Hematopoietic multipotent progenitor cell treated with erythropoietin and hydrocortisone succinate and interleukin-3 and kit ligand, for 8 days (in vitro differentiated cells): ENCODE data around the gene FATE1.

Source experiments
- DNase-seq: peaks from one replicate; pipeline ENCODE4 v3.0.0-alpha.2; 2015

Gene FATE1

DNA sequence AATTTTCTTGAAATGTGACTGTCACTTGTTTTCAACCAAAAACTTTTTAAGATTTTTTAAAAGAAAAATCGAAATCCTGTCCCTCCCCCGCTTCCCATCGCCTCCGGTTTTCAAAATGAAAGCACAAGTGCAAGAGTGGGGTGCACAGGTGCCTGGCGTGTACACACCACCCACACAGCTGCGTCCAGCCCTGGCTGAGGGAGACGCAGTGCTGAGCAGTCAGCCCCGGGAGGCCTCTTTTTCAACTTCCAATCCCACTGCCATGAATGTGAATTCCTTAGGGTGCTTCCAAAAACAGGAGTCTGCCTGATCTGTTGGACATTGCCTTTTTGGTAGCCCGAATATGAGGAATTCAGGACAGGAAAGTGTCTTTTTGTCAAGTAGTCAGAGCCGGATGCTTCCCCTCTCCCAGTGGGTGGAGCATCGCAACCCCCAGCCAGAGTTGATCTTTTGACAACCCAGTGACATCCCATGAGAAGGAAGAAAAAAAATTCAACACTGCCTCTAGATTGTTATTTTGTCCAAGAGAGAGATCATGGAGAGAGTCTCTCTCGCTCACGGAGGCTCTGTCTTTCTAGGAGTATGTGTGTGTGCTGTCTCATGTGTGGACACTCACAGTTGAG lies 11.7 kb upstream of the FATE1 start:
- no peak for DNase-seq

DNA sequence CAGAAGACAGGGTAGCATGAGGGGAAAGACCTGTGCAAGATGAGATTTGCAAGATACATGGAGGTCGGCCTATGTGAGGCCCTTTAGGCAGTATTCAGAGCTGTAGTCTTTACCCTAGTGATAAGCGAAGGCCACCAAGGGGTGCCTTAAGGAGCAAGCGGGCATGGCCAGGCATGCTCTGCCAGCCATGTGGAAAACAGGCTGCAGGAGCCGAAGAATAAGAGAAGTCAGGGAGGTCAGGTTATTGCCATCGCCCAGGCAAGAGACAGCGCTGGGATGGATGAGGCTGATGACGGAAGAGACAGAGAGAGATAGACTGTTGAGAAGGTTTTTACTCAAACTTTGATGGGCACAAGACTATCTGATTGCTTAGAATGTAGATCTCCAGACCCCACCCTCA lies 7.0 kb upstream of the FATE1 start:
- no peak for DNase-seq

DNA sequence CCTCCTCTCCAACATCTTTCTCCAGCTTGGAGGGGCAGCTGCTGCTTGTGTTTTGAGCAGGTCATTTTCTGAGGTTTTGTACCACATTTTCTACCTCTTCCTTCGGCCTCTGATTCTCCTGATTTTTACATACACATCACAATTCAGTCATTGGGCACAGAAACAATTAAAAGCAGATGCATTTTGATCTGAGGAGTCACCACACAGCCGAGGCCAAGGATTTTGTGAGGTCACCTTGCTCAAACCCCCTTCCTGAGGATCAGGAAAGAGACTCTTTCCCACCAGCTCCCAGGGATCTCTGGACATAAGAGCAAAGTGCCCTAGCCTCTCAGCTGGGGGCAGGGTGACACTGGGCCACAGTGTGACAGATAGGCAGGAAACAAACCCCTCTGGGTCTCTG lies 5.4 kb upstream of the FATE1 start:
- DNase-seq: no peak

DNA sequence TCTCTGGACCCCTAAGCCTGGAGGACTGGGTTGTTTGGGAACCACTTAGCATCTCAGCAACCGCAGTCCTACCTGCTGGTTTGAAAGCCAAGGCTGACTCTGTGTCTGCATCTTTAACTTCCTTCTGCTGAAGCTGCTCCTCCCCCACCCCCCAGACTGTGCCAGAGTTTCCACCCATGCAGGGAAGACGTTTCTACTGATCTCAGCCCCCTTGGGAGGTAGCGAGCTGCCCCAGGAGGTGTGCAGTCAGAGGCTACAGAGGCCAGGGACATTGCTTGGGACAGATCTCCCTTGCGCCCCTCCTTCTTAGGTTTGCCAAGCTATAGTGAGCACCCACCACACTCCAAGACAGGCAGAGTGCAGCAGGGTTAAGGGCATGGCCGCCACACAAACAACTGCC lies 4.7 kb upstream of the FATE1 start:
- DNase-seq: no peak

DNA sequence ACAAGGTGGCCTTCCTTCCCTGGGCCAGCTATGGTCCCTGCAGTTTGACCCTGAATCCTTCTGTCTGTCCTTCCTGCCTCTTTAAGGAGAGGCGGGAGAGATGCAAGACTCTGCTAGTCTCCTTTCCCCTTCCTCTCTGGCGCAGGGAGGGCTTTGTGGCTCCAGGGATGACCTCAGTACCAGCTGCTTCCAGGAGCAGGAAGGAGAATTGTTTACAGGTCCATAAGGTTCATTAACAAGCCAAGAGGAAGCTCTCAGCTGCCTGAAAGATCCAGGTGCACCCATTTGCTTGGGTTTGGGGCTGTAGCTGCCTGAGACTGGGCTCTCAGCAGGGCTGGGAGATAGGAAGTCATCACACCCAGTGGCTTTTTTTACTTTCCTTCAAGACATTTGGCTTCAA lies 4.0 kb upstream of the FATE1 start:
- no peak for DNase-seq

DNA sequence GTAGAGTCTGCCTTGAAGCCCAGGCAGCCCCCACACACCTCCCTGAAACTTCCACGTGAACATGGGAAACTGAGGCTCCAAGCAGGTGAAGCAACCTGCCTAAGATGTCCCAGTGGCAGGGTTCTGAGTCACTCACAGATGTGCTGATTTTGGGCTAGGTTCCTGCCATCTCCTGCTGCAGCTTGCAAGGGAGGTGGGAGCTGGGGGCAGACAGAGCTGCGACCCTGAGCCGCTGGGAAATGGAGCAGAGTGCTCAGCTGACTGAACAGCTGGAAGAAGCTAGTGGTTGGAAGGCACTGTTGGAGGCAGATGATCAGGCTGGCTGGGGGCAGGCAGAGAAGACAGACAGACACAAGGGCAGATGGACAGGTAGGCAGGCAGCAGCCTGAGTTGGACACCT lies 3.6 kb upstream of the FATE1 start:
- DNase-seq: no peak

DNA sequence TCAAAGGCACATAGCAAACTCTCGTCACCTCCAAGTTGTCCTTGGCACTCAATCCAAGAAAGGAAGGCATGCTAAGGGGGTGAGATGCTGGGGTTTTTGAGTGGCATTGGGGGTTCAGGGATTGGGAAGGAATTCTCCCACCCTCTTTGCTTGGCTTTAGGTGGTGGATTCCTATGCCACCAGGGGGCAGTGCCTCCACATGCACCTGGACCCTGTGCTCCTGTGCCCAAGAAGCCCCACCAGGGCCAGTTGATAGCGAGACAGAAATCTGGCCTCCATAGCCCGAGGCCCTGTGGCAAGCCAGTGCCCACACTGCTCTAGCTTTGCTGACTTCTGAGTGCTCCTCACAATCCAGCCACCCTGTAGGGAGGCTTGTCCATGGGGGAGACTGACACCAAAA lies 2.0 kb upstream of the FATE1 start:
- DNase-seq: peak; percentile 20

DNA sequence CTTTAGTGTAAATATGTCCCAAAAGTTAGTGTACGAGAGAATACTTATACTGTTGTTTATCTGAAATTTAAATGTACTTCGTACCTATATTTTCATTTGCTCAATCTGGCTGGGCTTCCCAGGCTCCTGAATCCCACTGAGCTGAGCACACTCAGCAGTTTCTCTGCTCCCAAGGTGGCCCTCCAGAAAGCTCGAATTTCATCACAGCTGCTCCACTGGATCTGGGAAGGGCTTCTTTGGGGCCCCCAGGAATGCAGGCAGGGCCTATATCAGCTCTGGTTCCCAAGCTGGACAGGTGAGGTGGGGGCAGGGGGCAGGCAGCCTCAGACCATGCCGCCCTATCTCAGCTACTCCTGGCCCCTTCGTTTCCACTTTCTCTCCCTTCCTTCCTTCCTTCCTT lies 1.5 kb upstream of the FATE1 start:
- DNase-seq: no peak

DNA sequence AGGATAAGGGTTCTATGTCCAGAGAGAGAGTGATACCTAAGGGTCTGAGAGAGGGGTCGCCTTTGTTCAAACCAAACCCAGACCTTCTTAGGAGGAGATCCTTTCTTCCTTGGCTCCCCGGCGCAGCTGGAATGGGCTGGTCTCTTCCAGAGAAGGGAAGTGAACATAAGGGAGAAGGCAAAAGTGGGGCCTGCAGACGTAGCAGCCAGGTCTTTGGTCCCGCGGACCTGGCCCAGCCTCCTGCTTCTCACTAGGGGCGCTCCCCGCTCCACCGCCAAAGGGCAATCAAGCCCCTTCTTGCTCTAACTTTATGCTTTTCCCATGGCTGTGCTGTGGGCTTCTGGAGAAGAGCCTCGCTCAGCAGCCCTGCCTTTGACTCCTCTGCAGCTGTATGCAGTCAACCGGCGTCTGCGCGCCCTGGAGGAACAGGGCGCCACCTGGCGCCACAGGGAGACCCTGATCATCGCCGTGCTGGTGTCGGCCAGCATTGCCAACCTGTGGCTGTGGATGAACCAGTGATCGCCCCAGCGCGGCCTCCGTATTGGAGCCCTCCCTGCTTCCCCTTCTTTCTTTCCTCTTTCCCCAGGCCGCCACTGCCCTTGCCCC lies 6.5 kb downstream of the FATE1 start:
- no peak for DNase-seq

DNA sequence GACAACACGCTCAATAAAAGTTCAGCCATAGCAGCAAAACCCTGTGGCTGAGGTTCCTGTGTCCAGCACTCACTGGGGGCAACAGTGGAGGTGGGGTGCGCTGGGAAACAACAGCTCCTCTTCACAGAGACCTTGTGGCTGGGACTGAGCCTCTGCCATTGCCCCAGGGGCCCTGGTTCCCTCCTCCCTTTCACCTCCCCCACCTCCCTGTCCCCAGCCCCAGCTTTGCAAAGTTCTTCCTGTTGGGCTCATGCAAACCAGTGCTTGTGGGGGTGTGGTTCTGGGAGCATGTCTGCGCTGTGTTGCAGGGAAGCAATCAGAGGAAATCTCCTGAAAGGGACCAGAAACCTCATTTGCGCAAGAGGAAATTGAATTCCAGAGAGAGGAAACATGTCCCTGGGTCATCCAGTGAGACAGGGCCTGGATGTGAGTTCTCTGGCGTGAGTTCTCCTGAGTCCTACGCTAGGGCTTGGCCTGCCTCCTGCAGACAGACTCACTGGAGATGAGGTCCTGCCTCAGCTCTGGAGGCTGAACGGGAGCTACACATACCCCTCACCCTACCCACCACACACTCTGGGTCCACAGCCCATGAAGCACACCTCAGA lies 7.4 kb downstream of the FATE1 start:
- no peak for DNase-seq

DNA sequence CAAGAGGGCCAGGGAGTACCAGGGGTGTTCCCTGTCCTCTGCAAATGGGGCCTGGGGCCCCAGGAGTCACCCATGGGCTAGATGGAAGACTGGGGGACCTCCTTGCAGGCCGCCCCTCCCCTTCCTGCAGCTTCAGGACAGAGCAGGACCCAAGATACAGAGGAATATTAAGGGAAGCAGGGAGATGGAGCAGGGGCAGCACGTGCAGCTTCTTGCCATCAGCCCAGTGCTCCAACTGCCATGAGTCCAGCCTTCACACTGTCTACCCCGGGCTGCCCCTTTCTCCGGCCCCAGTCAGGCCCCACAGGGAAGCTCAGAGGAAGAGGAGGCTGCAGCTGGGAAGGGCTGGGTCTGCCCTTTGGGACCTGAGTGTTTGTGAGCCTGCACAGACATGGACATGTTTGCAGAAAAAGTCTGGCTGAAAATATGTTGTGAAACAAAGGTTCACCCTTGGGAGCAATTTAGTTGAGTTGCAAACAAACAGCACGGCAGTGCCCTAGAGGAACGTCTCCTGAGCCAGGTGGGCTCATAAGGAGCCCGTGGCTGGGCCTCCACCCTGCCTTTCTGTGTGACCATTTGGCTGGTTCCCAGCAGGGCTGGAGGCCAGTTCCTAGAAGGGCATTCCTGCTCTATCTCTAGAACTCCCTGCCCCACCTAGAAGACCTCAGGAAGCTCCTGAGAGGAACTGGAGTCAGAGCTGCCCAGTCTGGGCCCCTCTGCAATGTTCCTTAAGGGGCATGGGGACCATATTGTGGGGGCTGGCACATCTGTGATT lies 8.9 kb downstream of the FATE1 start:
- DNase-seq: no peak

DNA sequence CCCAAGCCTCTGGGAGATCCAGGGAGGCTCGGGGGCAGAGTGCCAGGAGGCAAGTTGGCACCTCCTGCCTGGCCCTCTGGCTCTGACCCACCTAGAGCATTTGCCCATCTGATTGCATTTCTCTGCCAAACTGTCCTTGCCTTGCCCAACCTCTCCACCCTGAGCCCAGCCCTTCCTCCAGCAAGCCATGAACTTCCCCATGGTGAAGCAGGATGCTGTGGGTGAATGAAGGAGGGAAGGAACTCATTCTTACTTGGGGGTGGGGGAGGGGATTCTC lies 9.4 kb downstream of the FATE1 start:
- no peak for DNase-seq

DNA sequence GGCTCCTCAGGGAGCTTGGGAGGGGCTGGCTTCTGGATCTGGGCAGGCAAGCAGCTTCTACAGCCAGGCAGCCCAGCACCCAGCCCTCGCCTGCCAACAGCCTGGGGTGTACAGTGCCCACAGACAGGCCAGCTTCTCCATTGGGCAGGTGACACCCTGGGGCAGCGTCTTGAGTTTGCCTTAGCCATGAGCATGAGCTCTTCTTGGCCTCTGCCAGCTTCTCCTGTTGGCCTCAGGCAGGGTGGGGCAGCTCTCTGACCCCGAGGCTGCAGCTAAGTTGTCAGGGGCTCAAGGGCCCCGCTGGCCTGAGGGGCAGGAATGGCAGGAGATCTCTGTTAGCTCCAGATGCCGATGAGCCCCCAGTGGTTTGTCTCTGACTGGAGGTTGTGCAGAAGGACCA lies 10.9 kb downstream of the FATE1 start:
- no peak for DNase-seq

DNA sequence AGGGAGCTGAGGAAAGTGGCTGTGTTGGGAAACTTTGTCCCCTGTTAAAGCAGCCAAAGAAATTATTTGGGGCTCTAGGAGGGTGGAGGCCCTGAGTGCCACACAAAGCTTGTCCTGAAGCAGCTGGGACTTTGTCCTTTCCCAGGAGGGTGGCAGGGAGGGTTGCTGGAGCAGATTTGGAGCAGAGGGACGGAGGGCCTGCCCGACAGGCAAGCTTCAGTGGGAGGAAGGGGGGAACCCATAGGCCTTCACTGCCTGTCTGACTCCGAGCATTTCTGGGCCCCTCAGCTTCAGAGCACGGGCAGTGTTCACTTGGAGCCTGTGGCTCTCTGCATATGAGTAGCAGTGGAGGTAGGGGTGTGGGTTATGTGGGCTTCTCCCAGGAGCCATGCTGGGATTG lies 11.5 kb downstream of the FATE1 start:
- DNase-seq: no peak

DNA sequence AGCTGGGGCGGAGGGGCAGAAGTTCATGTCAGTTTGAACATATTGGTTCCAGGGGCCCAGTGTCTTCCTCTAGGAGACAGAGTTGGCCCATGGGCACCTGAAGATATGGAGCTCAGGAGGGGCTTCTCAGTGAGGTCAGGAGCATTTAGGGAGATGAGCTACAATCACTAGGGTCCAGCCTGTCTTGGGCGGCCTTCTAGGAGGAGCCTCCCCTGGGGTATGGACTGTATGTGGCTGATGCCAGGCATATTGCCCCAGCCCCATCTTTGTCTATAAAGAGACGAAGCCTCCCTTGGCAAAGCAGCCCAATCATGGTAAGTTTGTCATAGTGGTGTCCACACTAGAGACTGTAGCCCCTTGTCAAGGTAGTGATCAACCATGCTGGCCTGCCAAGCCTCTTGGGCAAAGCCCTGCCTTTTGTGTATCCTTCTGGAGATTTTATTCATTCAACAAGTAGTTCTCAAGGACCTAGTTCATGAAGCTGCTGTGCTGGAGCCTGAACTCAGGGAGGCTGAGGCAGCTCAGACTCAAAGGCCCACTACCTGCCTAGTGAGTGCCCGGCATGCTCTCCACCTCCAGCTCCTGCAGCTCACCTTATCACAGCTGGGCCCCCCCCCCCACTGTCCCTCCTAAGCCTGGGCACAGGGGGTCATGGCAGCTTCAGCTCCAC lies 13.4 kb downstream of the FATE1 start:
- no peak for DNase-seq

DNA sequence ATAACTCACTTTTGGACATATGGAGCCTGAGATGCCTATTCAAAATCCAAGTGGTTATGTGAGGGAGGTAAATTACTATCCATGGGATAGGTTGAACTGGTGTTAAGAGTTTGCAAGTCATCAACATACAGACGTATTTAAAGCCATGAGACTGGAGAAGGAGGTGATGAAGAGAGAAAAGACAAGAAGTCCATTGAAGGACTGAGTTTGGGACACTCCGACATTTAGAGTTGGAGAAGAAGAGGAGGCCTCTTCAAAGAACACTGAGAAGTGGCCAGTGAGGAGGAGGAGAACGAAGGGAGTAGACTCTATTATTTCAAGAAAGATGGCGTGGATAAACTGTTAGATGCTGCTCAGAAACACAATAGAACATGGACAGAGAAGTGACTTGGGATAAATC lies 18.6 kb downstream of the FATE1 start, which contains the start of gene CNGA2:
Gene CNGA2, plus strand, starts transcription at position 301 of the 400 bp plus-strand sequence. CDS start 3,738 bp downstream, outside the sequence.
- DNase-seq: no peak

DNA sequence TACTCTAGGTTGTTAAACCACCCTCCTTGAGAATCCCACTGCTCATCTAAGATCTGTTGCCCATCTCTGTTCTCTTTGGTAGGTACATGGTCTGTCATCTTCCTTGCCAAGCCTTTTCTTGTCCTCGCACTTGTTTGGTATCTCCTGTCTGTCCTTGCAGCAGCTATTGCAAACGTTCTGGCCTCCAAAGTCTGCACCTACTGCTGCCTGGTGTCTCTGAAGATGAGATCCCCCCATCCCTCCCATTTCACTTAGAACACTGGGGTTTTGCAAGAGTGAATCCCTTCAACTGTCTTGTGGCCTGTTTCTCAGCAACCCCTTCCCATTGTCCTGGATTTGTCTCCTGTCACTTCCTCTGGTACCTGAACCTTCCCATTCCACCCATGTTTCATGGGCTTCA lies 19.4 kb downstream of the FATE1 start:
- no peak for DNase-seq

DNA sequence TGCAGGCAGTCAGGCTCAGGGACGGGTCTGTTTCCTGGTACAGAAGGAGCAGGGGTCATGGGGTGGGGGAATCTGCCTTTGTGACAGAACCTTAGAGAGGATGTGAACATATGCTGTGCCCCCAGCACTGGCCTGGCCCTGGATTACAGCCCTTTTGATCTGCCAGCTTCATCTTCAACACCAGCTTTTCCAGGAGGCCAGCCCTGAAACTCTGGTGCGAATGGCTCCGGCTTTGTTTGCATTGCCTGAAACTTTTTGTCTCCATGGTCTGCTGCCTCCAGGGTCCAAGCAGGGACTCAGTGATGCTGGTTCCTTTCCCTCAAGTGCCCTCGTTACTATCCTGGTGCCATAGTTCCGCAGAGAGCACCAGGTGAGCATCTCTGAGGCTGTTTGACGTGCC lies 20.9 kb downstream of the FATE1 start:
- DNase-seq: no peak

DNA sequence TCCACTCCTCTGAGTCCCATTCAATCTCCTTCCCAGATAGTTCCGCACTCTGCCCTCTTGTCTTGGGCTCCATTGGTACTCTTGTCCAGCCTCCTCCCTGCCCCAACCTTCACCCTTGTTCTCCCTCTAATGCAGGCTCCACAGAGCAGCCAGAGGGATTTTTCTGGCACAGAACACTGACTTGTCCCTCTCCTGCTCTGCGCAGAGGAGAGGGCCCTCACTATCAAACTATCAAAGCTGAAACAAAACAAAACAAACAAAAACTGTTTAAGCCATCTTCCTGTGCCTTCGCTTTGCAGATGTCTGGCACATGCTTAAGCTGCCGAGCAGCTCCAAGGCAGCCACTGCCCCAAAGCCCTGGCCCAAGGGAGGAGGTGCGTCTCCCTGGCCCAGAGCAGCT lies 21.7 kb downstream of the FATE1 start:
- DNase-seq: no peak

DNA sequence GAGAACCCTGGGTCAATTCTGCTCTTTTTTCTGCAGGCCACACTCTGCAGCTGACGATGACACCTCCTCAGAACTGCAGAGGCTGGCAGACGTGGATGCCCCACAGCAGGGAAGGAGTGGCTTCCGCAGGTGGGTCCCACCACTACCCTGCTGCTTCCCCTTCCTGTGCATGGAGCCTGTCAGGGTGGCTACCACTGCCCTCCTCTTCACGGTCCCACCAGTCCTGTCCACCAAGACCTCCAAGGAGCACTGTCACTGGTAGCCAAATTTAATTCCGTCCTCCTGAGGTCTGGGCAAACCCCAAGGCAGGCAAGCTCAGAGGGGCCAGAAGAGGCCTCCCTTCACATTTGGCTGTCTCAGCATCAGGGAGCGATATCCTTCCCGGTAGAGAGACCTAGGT lies 22.9 kb downstream of the FATE1 start:
- no peak for DNase-seq

DNA sequence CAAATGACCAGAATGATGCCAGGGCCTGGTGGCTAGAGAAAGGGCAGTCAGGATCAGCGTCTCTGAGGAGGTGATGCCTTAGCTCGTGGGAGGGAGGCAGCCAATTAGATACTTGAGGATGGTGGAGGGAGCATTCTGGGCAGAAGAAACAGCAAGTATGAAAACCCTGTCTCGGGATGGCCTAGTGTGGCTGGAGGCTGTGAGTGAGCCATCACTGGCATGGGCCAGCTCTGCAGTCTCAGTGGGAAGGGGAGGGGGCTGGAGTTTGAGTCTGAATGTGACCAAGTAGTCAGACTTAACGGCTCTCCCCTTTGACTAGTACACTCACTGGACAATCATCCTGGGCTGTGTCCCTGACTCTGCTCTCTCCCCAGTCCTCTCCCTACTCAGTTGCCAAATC lies 25.8 kb downstream of the FATE1 start:
- DNase-seq: no peak

DNA sequence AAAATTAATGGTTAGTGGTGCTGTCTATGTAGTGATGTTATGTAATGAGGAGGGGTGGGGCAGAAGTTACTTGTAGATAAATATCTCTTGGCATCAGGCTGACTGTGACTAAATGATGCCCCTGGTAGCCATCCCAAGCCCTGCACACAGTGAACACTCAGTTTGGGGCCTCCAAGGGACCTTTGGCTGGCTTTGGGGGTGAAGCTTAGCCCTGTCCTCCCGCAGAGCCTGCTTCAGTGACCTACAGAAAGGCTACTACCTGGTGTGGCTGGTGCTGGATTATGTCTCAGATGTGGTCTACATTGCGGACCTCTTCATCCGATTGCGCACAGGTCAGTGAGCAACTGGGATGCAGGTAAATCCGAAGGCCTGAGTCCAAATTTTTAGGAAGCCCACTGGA lies 26.5 kb downstream of the FATE1 start:
- DNase-seq: no peak

DNA sequence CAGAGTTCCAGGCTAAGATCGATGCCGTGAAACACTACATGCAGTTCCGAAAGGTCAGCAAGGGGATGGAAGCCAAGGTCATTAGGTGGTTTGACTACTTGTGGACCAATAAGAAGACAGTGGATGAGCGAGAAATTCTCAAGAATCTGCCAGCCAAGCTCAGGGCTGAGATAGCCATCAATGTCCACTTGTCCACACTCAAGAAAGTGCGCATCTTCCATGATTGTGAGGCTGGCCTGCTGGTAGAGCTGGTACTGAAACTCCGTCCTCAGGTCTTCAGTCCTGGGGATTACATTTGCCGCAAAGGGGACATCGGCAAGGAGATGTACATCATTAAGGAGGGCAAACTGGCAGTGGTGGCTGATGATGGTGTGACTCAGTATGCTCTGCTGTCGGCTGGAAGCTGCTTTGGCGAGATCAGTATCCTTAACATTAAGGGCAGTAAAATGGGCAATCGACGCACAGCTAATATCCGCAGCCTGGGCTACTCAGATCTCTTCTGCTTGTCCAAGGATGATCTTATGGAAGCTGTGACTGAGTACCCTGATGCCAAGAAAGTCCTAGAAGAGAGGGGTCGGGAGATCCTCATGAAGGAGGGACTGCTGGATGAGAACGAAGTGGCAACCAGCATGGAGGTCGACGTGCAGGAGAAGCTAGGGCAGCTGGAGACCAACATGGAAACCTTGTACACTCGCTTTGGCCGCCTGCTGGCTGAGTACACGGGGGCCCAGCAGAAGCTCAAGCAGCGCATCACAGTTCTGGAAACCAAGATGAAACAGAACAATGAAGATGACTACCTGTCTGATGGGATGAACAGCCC lies 28.0 kb downstream of the FATE1 start:
- DNase-seq: no peak
